Thyroid gland (tissue), 4 donors: ENCODE results near the gene RXYLT1.

Source experiments
- POLR2A ChIP-seq, 2 donors: fragments of 450-650 bp; IDR thresholded peaks; one replicate each; pipeline ENCODE4 v1.6.1; 2017; ENCODE audit warnings: antibody characterized with exemption in 2 of 2, mild to moderate bottlenecking in 2 of 2, moderate library complexity in 1 of 2
- TF ChIP-seq, protein P1 (sequence below), 6 experiments: fragments of 200-600 bp in 3 of 6; fragments of 450-650 bp in 3 of 6; sonication (generic) in 3 of 6; IDR thresholded peaks; one replicate each; pipeline ENCODE4 v1.5.1; 2016 to 2019; ENCODE audit warnings: antibody characterized with exemption in 6 of 6, mild to moderate bottlenecking in 2 of 6, inconsistent platforms in 1 of 6, moderate library complexity in 1 of 6

- TF ChIP-seq POLR2A (IDR thresholded peaks at IDR 0.05) = no peak
- TF ChIP-seq, protein P1, sequence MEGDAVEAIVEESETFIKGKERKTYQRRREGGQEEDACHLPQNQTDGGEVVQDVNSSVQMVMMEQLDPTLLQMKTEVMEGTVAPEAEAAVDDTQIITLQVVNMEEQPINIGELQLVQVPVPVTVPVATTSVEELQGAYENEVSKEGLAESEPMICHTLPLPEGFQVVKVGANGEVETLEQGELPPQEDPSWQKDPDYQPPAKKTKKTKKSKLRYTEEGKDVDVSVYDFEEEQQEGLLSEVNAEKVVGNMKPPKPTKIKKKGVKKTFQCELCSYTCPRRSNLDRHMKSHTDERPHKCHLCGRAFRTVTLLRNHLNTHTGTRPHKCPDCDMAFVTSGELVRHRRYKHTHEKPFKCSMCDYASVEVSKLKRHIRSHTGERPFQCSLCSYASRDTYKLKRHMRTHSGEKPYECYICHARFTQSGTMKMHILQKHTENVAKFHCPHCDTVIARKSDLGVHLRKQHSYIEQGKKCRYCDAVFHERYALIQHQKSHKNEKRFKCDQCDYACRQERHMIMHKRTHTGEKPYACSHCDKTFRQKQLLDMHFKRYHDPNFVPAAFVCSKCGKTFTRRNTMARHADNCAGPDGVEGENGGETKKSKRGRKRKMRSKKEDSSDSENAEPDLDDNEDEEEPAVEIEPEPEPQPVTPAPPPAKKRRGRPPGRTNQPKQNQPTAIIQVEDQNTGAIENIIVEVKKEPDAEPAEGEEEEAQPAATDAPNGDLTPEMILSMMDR (IDR thresholded peaks at IDR 0.05) = peak; percentile 58 to 91 (median 72)
Measured at GRCh38 chr12:63826006-63826585, 46.4 kb downstream of the RXYLT1 start.
